Measurements from ENCODE around the gene TRPM1.

Gene TRPM1

DNA sequence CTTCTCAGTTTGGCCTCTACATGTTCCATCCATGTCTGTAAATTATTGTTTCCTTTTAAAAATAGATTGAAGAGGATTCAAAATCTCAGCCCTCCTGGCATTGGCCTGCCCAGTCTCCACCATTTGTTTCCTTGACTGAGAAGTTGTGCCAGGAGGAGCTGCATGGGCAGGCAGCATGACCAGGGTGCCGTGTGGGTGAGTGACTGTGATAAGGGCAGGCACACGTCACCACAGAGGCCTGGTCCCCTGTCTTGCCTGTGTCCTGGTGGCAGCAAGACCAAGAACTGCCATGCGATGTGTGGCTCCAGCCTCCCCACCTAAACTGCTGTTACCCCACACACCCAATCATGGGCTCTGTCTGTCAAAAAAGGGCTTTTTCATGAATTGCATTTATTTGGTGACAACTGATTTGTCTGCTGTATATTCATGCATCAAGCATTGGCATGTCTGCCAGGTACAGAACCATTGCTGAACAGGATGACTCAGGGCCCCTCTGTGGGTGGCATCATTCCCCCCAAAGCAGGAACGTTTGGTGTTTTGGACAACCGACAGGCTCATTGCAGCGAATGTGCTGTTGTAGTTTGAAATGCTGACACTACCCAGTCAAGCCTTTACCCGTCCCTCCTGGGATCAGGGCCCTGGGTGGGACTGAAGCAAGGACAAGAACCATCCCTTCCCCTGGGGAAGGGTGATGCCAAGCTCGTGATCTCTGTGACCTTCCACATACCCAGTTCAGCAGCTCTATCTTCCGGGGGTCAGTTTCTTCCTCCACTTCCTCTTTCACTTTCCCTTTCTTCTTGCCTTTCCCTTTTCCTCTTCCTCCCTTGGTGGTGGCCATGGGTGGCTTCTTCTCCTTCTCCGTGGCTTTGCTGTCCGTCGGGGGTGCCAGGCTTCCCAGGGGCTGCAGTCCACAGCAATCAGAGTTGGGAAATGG, 51.6 kb downstream of the TRPM1 start:
- TF ChIP-seq JUND (IDR thresholded peaks at IDR 0.05; ENCODE audit: low read depth), result no peak
- no peak for DNase-seq (ENCODE audit: low read depth in 1 of 2, low spot score in 1 of 2)
- in situ Hi-C loops (cut with HindIII; ENCODE audit: low pct_unique_long_range_greater_than_20kb, low sequenced_read_pairs), result no loop called here

DNA sequence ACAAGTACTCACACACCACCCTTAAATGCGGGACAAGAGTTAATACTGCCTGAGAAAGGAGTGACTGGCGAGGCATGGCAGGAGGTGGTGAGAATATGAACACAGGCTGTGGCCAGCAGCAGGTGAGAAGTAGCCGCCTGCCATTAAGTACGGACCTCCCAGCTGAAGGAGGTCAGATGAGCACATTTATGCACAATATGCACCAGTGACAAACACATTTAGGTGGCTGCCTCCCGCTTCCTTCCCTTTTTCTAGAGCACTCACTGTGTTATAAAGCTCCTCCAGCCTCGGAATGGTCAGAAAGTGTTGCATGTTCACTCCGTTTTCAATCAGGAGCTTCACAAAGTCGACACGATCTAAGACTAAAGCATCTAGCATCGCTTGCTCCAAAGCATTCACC, 52.4 kb downstream of the TRPM1 start:
- in situ Hi-C loops (cut with HindIII; ENCODE audit: low pct_unique_long_range_greater_than_20kb, low sequenced_read_pairs), result no loop called here
- TF ChIP-seq JUND (IDR thresholded peaks at IDR 0.05; ENCODE audit: low read depth), result no peak
- DNase-seq (ENCODE audit: low read depth in 1 of 2, low spot score in 1 of 2), result no peak

DNA sequence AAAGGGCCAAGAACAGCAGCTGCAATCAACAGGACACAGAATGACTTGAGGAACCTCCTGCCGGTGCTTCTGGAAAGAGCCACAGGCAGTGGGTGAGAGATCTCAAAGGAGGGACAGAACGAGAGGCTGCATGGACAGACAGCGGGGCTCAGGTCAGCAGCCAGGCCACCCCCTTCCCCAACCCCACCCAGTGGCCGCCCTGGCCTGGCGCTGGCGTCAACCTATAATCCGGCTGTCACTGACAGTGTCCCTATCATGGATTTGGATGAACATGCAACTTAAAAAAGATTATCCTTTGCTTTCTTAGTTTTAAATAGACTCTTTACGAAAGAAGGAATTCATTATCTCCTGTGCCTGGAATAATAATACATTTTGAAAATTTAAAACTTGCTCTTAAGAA, 54.1 kb downstream of the TRPM1 start:
- in situ Hi-C loops (cut with HindIII; ENCODE audit: low pct_unique_long_range_greater_than_20kb, low sequenced_read_pairs), result no loop called here
- DNase-seq (ENCODE audit: low read depth in 1 of 2, low spot score in 1 of 2), result no peak
- TF ChIP-seq JUND (IDR thresholded peaks at IDR 0.05; ENCODE audit: low read depth), result no peak

GRCh38 chr15:31046759-31047359, 54.7 kb downstream of the TRPM1 start:
- TF ChIP-seq JUND (IDR thresholded peaks at IDR 0.05; ENCODE audit: low read depth), result no peak
- in situ Hi-C loops (cut with HindIII; ENCODE audit: low pct_unique_long_range_greater_than_20kb, low sequenced_read_pairs), result no loop called here
- DNase-seq (ENCODE audit: low read depth in 1 of 2, low spot score in 1 of 2), result no peak

- no peak for TF ChIP-seq JUND (IDR thresholded peaks at IDR 0.05; ENCODE audit: low read depth)
- no peak for DNase-seq (ENCODE audit: low read depth in 1 of 2, low spot score in 1 of 2)
- in situ Hi-C loops (cut with HindIII; ENCODE audit: low pct_unique_long_range_greater_than_20kb, low sequenced_read_pairs), result no loop called here
These were observed 55.9 kb downstream of the TRPM1 start for GRCh38 chr15:31045606-31046005.

- no peak for TF ChIP-seq JUND (IDR thresholded peaks at IDR 0.05; ENCODE audit: low read depth)
- no peak for DNase-seq (ENCODE audit: low read depth in 1 of 2, low spot score in 1 of 2)
- in situ Hi-C loops (cut with HindIII; ENCODE audit: low pct_unique_long_range_greater_than_20kb, low sequenced_read_pairs), result no loop called here
These were observed 58.8 kb downstream of the TRPM1 start for GRCh38 chr15:31042751-31043150.

DNA sequence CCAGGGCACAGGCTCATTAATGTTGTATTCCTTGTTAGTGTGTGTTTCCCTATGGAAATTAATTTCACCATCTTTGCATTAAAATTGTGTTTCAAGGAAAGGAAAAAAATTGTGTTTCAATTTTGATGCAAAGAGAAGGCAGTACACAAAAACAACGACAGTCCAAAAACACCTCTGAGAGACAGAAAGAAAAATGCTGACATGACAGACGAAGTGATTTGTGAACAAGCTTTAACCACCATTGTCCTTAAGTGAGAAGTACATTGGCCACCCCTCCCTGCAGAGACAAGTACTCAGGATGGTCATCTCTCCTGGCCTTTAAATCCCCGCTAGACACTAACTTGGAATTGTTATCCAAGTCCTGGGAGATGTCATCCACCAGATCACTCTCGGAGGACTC, 59.9 kb downstream of the TRPM1 start:
- no peak for TF ChIP-seq JUND (IDR thresholded peaks at IDR 0.05; ENCODE audit: low read depth)
- no peak for DNase-seq (ENCODE audit: low read depth in 1 of 2, low spot score in 1 of 2)
- in situ Hi-C loops (cut with HindIII; ENCODE audit: low pct_unique_long_range_greater_than_20kb, low sequenced_read_pairs), result no loop called here

- no peak for DNase-seq (ENCODE audit: low read depth in 1 of 2, low spot score in 1 of 2)
- no peak for TF ChIP-seq JUND (IDR thresholded peaks at IDR 0.05; ENCODE audit: low read depth)
- in situ Hi-C loops (cut with HindIII; ENCODE audit: low pct_unique_long_range_greater_than_20kb, low sequenced_read_pairs), result no loop called here
These were observed 60.9 kb downstream of the TRPM1 start for GRCh38 chr15:31040611-31041010.

- TF ChIP-seq JUND (IDR thresholded peaks at IDR 0.05; ENCODE audit: low read depth), result no peak
- in situ Hi-C loops (cut with HindIII; ENCODE audit: low pct_unique_long_range_greater_than_20kb, low sequenced_read_pairs), result no loop called here
- no peak for DNase-seq (ENCODE audit: low read depth in 1 of 2, low spot score in 1 of 2)
These were observed 61.6 kb downstream of the TRPM1 start for GRCh38 chr15:31039961-31040360.

- in situ Hi-C loops (cut with HindIII; ENCODE audit: low pct_unique_long_range_greater_than_20kb, low sequenced_read_pairs), result no loop called here
- no peak for TF ChIP-seq JUND (IDR thresholded peaks at IDR 0.05; ENCODE audit: low read depth)
These were observed 63.6 kb downstream of the TRPM1 start for GRCh38 chr15:31037731-31038477.

GRCh38 chr15:31036783-31037182, 64.7 kb downstream of the TRPM1 start:
- DNase-seq (ENCODE audit: low read depth in 1 of 2, low spot score in 1 of 2), result no peak
- no peak for TF ChIP-seq JUND (IDR thresholded peaks at IDR 0.05; ENCODE audit: low read depth)
- in situ Hi-C loops (cut with HindIII; ENCODE audit: low pct_unique_long_range_greater_than_20kb, low sequenced_read_pairs), result no loop called here

More at GRCh38 chr15:31037731-31038477, 63.6 kb downstream of the TRPM1 start:
- DNase-seq (ENCODE audit: low read depth in 1 of 2, low spot score in 1 of 2), result no peak

GRCh38 chr15:31035610-31036009, 65.9 kb downstream of the TRPM1 start:
- TF ChIP-seq JUND (IDR thresholded peaks at IDR 0.05; ENCODE audit: low read depth), result no peak
- in situ Hi-C loops (cut with HindIII; ENCODE audit: low pct_unique_long_range_greater_than_20kb, low sequenced_read_pairs), result no loop called here
- DNase-seq (ENCODE audit: low read depth in 1 of 2, low spot score in 1 of 2), result no peak

GRCh38 chr15:31034152-31034551, 67.4 kb downstream of the TRPM1 start:
- in situ Hi-C loops (cut with HindIII; ENCODE audit: low pct_unique_long_range_greater_than_20kb, low sequenced_read_pairs), result no loop called here
- TF ChIP-seq JUND (IDR thresholded peaks at IDR 0.05; ENCODE audit: low read depth), result no peak; the same call in 1 of the 2 replicates
- peak; percentile 30 to 59 for DNase-seq (ENCODE audit: low read depth in 1 of 2, low spot score in 1 of 2)

Measured in T47D (cell line).